HepG2 (cell line): ENCODE results near the gene CHDH. TPM values are rescaled to one million over a fixed set of nuclear protein-coding genes. Genes with fewer than 3 reads are reported as not detected.

Experiments
- FOSL1 ChIP-seq: sonication (generic); formaldehyde crosslinking; IDR thresholded peaks from 2 replicates; pipeline ENCODE4 v1.9.0; 2021; ENCODE audit warnings: missing genetic modification reagents, borderline replicate concordance
- MTA1 ChIP-seq: sonication (generic); formaldehyde crosslinking; IDR thresholded peaks from 2 replicates; pipeline ENCODE4 v1.4.0; 2020; ENCODE audit warnings: missing genetic modification reagents, mild to moderate bottlenecking, borderline replicate concordance
- MXD4 ChIP-seq: IDR thresholded peaks from 2 replicates; pipeline ENCODE4 v1.6.1; 2016; ENCODE audit warnings: mild to moderate bottlenecking, missing biosample characterization, missing genetic modification reagents
- PHF20 ChIP-seq: sonication (generic); formaldehyde crosslinking; IDR thresholded peaks from 2 replicates; pipeline ENCODE4 v1.5.0; 2020; ENCODE audit warnings: mild to moderate bottlenecking, missing genetic modification reagents
- SALL1 ChIP-seq: sonication (generic); formaldehyde crosslinking; IDR thresholded peaks from 2 replicates; pipeline ENCODE4 v1.8.0; 2022; ENCODE audit warnings: mild to moderate bottlenecking, missing genetic modification reagents
- TAF1 ChIP-seq: sonication (generic); formaldehyde crosslinking; IDR thresholded peaks from 2 replicates; pipeline ENCODE4 v1.4.0; 2020; ENCODE audit warnings: missing genetic modification reagents
- ZEB1 ChIP-seq: IDR thresholded peaks from 2 replicates; pipeline ENCODE4 v1.6.1; 2012; ENCODE audit warnings: mild to moderate bottlenecking, low read depth, inconsistent platforms; ENCODE audit not compliant: insufficient replicate concordance
- ZNF160 ChIP-seq: sonication (generic); formaldehyde crosslinking; IDR thresholded peaks from 2 replicates; pipeline ENCODE4 v1.8.0; 2022; ENCODE audit warnings: mild to moderate bottlenecking, inconsistent platforms, missing genetic modification reagents
- ZNF292 ChIP-seq: sonication (generic); formaldehyde crosslinking; IDR thresholded peaks from 2 replicates; pipeline ENCODE4 v1.8.1; 2022; ENCODE audit warnings: mild to moderate bottlenecking, low read depth, missing genetic modification reagents, borderline replicate concordance
- ZNF501 ChIP-seq: sonication (generic); formaldehyde crosslinking; IDR thresholded peaks from 2 replicates; pipeline ENCODE4 v1.5.1; 2020; ENCODE audit warnings: mild to moderate bottlenecking, moderate library complexity, missing genetic modification reagents
- ZNF644 ChIP-seq: IDR thresholded peaks from 2 replicates; pipeline ENCODE4 v1.6.1; 2016; ENCODE audit warnings: low read depth
- ZNF670 ChIP-seq: sonication (generic); formaldehyde crosslinking; IDR thresholded peaks from 2 replicates; pipeline ENCODE4 v1.8.0; 2022; ENCODE audit warnings: mild to moderate bottlenecking, missing genetic modification reagents, borderline replicate concordance
- ZSCAN12 ChIP-seq: sonication (generic); formaldehyde crosslinking; IDR thresholded peaks from 2 replicates; pipeline ENCODE4 v1.9.0; 2021; ENCODE audit warnings: mild to moderate bottlenecking, missing genetic modification reagents
- polyA plus RNA-seq, 8 experiments: library from polyadenylated mRNA; depleted of rRNA in 3 of 8; stranded (reverse) in 7 of 8; unstranded in 1 of 8; fragments of >200 nt; fragmentation: Illumina TruSeq in 4 of 8; extraction: Trizol in 4 of 8; gene quantifications; 2 replicates each; pipeline versions ENCODE4 v1.2.1 to v1.2.3, GENCODE V29; 2011 to 2016; ENCODE audit warnings: low read depth in 4 of 8, missing spikeins in 1 of 8, mixed read lengths in 1 of 8; ENCODE audit not compliant: insufficient read depth in 1 of 8
- total RNA-seq, 5 experiments: library from RNA; depleted of rRNA; stranded (reverse); fragments of >200 nt; fragmentation: Illumina TruSeq; extraction: Trizol; gene quantifications; 2 replicates each; pipeline ENCODE4 v1.2.3, GENCODE V29; 2016; ENCODE audit warnings: low read depth in 1 of 5
- TF ChIP-seq, protein P1 (sequence below): sonication (generic); formaldehyde crosslinking; IDR thresholded peaks from 2 replicates; pipeline ENCODE4 v1.5.1; 2020; ENCODE audit warnings: mild to moderate bottlenecking, missing genetic modification reagents
- TF ChIP-seq, protein P2 (sequence below): sonication (generic); formaldehyde crosslinking; IDR thresholded peaks from 2 replicates; pipeline ENCODE4 v1.5.1; 2020; ENCODE audit warnings: mild to moderate bottlenecking, moderate library complexity, missing genetic modification reagents
- TF ChIP-seq, protein P3 (sequence below): sonication (generic); formaldehyde crosslinking; conservative IDR thresholded peaks from 2 replicates; pipeline ENCODE4 v1.4.0; 2020; ENCODE audit warnings: missing genetic modification reagents
- TF ChIP-seq, protein P4 (sequence below): sonication (generic); formaldehyde crosslinking; IDR thresholded peaks from 2 replicates; pipeline ENCODE4 v1.5.0; 2020; ENCODE audit warnings: missing genetic modification reagents
- TF ChIP-seq, protein P5 (sequence below): sonication (generic); formaldehyde crosslinking; IDR thresholded peaks from 2 replicates; pipeline ENCODE4 v1.8.0; 2022; ENCODE audit warnings: mild to moderate bottlenecking, missing genetic modification reagents, moderate library complexity

CHDH gene
- total and polyA plus RNA-seq, 2 of the 13 experiments (the other 11 are each of a cell fraction or from before 2014, with no cell fraction given): 28.1 to 48.9 TPM

DNA sequence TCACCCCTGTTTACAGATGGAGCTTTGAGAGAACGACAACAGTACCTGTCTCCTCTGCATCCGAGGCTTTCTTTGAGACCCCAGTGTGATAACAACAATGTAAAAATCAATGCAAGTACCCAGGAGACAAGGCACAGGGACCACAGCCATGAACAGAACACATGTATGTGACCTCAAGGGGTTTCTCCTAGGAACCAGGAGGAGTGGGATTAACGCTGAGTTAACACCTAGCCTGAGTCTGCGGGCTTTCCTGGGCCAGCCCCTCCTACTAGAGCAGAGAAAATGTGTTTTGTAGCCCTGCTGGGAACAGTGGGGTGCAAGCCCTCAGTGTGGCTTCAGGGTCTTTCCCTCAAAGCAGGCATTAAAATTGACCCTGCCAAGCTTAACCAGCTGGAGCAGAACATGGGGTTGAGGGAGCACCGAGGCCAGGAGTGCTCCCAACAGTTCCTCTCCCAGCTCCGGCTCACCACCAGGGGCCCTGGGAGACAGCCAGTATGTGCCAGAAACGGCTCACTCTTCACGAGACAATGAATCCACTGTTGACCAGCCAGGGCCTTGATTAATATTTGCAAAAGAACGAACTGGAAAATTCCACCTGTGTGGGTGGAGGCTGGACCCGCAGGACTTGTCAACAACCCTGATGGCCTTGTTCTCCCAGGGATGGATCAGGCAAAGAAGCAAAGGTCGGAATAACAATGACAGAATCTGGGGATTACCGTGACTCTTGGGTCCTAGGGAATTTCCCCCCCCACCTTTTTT is 3.6 kb downstream of the CHDH start (continued):
- TF ChIP-seq, protein P1, sequence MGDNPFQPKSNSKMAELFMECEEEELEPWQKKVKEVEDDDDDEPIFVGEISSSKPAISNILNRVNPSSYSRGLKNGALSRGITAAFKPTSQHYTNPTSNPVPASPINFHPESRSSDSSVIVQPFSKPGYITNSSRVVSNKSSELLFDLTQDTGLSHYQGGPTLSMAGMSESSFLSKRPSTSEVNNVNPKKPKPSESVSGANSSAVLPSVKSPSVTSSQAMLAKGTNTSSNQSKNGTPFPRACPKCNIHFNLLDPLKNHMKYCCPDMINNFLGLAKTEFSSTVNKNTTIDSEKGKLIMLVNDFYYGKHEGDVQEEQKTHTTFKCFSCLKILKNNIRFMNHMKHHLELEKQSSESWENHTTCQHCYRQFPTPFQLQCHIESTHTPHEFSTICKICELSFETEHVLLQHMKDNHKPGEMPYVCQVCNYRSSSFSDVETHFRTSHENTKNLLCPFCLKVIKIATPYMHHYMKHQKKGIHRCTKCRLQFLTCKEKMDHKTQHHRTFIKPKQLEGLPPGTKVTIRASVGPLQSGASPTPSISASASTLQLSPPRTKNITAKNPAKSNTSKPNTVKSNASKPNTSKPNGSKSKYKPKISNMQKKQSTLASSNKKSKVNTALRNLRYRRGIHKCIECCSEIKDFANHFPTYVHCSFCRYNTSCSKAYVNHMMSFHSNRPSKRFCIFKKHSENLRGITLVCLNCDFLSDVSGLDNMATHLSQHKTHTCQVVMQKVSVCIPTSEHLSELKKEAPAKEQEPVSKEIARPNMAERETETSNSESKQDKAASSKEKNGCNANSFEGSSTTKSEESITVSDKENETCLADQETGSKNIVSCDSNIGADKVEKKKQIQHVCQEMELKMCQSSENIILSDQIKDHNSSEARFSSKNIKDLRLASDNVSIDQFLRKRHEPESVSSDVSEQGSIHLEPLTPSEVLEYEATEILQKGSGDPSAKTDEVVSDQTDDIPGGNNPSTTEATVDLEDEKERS: no peak
- TF ChIP-seq ZNF644 (CRISPR knock-in tag) (no peak), SALL1 (CRISPR knock-in tag) (peak; percentile 80), ZSCAN12 (CRISPR knock-in tag) (peak; percentile 83; the same call in 1 of the 2 replicates), ZNF670 (CRISPR knock-in tag) (peak; percentile 15; the same call in 1 of the 2 replicates), ZNF160 (CRISPR knock-in tag) (peak; percentile 77; the same call in 1 of the 2 replicates), ZEB1 (no peak), ZNF501 (CRISPR knock-in tag) (peak; percentile 77; the same call in 1 of the 2 replicates), TAF1 (CRISPR knock-in tag) (no peak; the same call in 1 of the 2 replicates), PHF20 (no peak), MXD4 (CRISPR knock-in tag) (no peak; the same call in 1 of the 2 replicates), ZNF292 (peak; percentile 24; the same call in 1 of the 2 replicates), FOSL1 (CRISPR knock-in tag) (no peak), MTA1 (CRISPR knock-in tag) (no peak)
- TF ChIP-seq, protein P2, sequence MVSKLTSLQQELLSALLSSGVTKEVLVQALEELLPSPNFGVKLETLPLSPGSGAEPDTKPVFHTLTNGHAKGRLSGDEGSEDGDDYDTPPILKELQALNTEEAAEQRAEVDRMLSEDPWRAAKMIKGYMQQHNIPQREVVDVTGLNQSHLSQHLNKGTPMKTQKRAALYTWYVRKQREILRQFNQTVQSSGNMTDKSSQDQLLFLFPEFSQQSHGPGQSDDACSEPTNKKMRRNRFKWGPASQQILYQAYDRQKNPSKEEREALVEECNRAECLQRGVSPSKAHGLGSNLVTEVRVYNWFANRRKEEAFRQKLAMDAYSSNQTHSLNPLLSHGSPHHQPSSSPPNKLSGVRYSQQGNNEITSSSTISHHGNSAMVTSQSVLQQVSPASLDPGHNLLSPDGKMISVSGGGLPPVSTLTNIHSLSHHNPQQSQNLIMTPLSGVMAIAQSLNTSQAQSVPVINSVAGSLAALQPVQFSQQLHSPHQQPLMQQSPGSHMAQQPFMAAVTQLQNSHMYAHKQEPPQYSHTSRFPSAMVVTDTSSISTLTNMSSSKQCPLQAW (CRISPR knock-in tag): peak; percentile 77
- TF ChIP-seq, protein P3, sequence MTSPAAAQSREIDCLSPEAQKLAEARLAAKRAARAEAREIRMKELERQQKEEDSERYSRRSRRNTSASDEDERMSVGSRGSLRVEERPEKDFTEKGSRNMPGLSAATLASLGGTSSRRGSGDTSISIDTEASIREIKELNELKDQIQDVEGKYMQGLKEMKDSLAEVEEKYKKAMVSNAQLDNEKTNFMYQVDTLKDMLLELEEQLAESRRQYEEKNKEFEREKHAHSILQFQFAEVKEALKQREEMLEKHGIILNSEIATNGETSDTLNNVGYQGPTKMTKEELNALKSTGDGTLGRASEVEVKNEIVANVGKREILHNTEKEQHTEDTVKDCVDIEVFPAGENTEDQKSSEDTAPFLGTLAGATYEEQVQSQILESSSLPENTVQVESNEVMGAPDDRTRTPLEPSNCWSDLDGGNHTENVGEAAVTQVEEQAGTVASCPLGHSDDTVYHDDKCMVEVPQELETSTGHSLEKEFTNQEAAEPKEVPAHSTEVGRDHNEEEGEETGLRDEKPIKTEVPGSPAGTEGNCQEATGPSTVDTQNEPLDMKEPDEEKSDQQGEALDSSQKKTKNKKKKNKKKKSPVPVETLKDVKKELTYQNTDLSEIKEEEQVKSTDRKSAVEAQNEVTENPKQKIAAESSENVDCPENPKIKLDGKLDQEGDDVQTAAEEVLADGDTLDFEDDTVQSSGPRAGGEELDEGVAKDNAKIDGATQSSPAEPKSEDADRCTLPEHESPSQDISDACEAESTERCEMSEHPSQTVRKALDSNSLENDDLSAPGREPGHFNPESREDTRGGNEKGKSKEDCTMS (CRISPR knock-in tag): no peak
- TF ChIP-seq, protein P4, sequence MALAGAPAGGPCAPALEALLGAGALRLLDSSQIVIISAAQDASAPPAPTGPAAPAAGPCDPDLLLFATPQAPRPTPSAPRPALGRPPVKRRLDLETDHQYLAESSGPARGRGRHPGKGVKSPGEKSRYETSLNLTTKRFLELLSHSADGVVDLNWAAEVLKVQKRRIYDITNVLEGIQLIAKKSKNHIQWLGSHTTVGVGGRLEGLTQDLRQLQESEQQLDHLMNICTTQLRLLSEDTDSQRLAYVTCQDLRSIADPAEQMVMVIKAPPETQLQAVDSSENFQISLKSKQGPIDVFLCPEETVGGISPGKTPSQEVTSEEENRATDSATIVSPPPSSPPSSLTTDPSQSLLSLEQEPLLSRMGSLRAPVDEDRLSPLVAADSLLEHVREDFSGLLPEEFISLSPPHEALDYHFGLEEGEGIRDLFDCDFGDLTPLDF (CRISPR knock-in tag): no peak
- TF ChIP-seq, protein P5, sequence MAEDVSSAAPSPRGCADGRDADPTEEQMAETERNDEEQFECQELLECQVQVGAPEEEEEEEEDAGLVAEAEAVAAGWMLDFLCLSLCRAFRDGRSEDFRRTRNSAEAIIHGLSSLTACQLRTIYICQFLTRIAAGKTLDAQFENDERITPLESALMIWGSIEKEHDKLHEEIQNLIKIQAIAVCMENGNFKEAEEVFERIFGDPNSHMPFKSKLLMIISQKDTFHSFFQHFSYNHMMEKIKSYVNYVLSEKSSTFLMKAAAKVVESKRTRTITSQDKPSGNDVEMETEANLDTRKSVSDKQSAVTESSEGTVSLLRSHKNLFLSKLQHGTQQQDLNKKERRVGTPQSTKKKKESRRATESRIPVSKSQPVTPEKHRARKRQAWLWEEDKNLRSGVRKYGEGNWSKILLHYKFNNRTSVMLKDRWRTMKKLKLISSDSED: no peak
